ENCODE measurements around the gene SLC51A.
"Not testable (repeated sequence)": the region's sequence is repeated elsewhere in the genome, so short reads cannot be mapped to it uniquely, and the experiment has no call there.

The SLC51A gene

GRCh38 chr3:196216089-196216564 is at the start of gene SLC51A:
TSS of gene SLC51A (plus strand) at chr3:196216534. CDS start at chr3:196216713, 179 bp downstream.
- no peak for DNase-seq

GRCh38 chr3:196166741-196167140 is 49.6 kb upstream of the SLC51A start:
- DNase-seq: no peak

DNA sequence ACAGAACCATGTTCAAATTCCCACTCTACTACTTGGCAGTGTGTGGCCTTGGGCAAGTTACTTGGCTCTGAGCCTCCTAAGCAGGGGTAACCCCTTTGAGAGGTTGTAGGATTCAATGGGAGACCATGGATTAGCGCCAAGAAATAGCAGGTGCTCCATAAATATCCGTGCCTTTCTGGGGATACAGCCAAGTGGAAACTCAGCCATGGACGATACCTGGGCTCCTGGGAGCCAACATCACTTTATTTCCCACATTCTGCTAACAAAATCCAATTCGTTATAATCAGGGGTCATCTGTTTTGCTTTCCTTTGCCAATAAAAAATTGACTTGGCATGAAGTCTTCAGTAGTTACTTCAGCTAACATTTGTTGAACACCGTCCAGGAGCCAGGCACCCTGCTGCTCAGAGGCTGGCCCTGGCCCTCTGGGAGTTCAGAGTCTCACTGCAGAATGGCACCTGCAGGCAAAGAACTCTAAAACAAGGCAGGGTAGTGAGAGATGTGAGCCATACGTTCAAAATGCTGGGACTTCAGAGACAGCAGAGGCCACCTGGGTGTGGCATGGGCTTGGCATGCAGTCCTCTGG is 47.4 kb upstream of the SLC51A start:
- DNase-seq: no peak

DNA sequence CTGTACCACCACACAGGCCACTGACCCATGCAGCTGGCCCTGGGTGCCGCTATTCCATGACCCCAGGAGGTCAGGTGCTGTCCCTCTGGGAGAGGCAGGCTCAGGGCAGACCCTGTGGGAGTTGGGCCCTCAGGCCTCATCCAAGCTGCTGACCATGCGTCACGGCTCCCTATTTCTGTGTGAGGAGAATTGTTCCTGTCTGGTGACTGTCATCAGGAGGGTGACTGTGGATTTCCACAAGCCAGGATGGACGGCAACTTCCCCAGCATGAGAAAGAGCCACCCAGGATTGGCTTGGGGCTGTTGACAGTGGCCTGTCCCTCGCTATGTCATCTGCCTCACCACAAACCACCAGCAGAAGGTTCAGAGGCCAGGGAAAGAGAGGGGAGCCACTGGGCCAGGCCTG is 46.5 kb upstream of the SLC51A start:
- no peak for DNase-seq

DNA sequence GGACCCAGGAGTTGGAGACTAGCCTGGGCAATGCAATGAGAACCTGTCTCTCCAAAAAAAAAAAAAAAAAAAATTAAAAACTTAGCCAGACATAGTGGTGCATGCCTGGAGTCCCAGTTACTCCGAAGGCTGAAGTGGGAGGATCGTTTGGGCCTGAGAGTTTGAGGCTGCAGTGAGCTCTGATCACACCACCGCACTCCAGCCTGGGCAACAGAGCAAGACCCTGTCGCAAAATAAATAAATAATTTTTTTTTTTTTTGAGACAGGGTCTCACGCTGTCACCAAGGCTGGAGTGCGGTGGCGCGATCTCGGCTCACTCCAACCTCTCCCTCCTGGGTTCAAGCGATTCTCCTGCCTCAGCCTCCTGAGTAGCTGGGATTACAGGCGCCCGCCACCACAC is 46.0 kb upstream of the SLC51A start:
- DNase-seq: not testable (repeated sequence)

DNA sequence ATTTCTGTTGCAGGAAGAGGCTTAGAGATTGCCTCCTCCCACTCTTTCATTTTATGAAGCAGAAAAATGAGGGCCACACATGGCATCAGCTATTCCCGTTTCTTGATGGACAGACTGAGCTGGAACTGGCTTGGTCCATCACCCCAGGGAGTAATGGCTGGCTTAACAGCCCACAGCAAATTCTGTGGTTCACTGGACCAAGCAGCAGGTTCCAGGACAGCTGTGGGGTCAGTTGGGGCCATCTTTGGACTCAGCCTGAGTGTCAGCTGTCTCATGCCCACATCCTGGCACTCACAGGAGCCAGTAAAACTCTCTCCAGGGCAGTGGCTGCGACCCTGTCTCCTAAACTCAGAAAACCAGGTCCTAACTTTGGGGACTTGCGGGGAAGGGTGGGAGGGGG is 41.7 kb upstream of the SLC51A start:
- no peak for DNase-seq

GRCh38 chr3:196175116-196175625 is 41.2 kb upstream of the SLC51A start:
- DNase-seq: no peak

DNA sequence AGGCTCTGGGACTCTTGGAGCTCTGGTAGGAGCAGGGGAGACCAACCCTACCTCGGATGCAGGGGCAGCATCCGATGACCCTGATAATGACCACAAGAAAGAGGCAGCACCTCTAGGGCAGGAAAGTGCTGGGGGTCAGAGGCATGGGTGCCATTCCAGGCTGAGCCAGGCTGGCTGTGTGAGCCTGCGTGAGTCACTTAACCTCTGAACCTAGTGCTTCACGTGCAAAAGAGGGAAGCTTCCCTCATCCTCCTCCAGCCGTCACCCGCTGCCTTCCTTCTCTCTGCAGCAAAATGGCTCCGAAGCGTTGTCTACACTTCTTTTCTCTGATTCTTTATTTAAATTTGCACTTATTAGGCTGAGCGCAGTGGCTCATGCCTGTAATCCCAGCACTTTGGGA is 40.6 kb upstream of the SLC51A start:
- no peak for DNase-seq

GRCh38 chr3:196177567-196177966 is 38.8 kb upstream of the SLC51A start:
- no peak for DNase-seq

GRCh38 chr3:196177967-196178366 is 38.4 kb upstream of the SLC51A start:
- DNase-seq: no peak

DNA sequence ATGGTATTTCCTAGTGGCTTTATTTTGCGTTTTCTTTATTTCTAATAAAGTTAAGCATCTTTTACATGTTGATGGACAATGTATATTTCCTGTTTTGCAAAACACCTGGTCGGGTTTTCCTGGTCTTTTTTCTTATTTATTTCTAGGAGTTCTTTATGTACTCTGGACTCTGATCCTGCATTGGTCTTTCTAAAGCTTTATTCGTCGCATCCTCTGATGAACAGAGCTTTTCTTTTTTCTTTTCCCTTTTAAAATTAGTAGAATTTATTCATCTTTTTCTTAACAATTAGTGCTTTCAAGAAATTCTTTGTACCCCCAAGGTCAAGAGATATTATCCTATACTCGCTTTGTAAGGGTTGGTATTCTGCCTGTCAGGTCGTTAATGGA is 37.3 kb upstream of the SLC51A start:
- no peak for DNase-seq

GRCh38 chr3:196179380-196180308 is 36.7 kb upstream of the SLC51A start:
- peak; percentile 76 to 87 for DNase-seq

- DNase-seq: no peak
These were observed 36.0 kb upstream of the SLC51A start for GRCh38 chr3:196180346-196180745.

GRCh38 chr3:196181127-196181546 is 35.2 kb upstream of the SLC51A start:
- DNase-seq: no peak

- not testable (repeated sequence) for DNase-seq
These were observed 32.2 kb upstream of the SLC51A start for GRCh38 chr3:196184169-196184432.

GRCh38 chr3:196184881-196185280 is 31.5 kb upstream of the SLC51A start:
- DNase-seq: no peak

GRCh38 chr3:196186651-196187573 is 29.4 kb upstream of the SLC51A start:
- no peak for DNase-seq

DNA sequence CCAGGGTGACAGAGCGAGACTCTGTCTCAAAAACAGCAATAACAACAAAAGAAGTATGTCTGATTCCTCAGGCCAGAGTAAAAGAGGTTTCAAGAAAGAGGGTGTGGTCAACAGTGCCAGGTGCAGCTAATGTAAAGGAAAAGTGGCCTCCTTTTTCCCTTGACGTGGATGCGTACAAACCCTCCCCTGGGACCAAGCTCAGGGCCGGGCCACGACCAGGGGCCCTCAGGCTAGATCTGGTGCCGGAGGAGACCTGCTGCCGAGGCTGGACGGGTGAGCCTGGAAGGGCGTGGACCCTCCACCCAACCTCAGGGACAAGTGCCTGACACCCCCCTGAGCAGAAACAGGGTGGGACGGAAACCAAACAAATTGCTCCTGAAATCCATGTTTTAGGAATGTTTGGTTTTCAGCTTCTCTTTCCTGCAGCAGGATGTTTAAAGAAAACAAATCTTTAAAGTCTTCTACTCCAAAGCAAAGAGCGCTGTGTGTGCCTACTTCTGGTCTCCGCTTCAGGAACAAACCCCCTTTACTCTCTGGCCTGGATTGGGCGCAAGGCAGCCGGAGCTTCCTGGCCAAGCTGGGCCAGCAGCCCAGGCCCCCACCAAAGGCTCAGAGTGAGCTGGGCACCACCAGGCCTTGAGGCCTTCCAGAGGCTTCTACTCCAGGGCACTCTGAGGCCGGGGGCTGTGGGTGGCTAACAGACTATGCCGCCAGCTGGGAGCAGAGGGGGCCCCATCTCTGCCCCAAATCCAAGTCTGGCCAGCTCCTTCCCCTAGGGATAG is 26.6 kb upstream of the SLC51A start:
- DNase-seq: no peak

DNA sequence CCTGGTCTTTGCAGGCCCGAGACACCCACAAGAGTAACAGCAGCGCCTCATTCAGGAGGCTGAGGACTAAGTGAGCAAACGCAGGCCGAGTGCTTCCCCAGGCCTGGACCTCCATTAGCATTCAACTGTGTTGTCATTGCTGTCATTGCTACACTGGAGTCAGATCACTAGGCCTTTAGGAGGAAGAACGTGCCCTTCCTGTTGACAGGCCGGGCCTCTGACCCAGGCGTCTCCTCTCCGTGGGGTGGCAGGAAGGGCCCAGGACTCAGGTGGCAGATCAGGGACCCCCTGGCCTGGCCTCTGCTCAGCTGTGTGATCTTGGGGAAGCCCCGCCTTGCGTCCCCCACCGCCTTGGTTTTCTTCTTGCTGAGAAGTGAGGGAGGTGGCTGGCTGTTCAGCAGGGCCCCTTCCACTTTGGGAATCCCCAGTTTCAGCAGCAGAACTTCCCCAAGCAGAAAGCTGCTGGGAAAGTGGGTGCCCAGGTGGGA is 24.3 kb upstream of the SLC51A start:
- DNase-seq: peak; percentile 38 to 46

DNA sequence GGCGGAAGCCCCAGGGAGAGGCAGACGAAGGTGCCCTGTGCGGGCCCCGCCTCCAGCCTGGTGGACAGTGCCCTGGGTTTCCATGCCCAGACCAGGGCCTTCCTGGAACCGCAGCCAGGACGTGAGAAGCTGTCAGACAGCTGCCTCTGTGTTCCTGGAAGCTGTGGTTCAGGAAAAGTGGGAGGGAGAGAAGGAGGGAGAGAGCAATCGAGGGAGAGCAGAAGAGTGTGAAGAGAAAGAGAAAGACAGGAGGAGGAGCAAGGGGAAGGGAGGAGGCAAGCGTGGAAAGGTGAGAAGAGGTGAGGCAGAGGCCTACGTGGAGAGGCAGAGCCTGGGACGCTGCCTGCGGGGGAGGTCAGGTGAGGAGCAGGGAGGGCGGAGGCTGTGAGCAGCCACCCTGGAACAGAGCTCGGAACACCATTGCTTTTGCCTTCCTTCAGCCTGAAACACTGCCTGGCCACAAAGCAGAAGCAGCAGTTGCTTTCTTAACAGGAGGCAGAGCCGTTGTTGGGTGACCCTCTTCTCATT is 23.7 kb upstream of the SLC51A start:
- DNase-seq: peak in 1 of 2 donors; percentile 43

- no peak for DNase-seq
These were observed 23.1 kb upstream of the SLC51A start for GRCh38 chr3:196193133-196193735.
